GM18907 (cell line): Measurements from ENCODE around the gene ERCC4.
A peak's percentile ranks its signal among the peaks of the same experiment; 100 is the strongest.
"Not testable (repeated sequence)": the region's sequence is repeated elsewhere in the genome, so short reads cannot be mapped to it uniquely, and the experiment has no call there.

Experiments
- ATAC-seq: cut with Tn5 transposase; IDR thresholded peaks from one replicate; pipeline ENCODE4 v1.9.1; 2021; ENCODE audit warnings: mild to moderate bottlenecking, moderate library complexity; ENCODE audit not compliant: unreplicated experiment

Gene ERCC4

DNA sequence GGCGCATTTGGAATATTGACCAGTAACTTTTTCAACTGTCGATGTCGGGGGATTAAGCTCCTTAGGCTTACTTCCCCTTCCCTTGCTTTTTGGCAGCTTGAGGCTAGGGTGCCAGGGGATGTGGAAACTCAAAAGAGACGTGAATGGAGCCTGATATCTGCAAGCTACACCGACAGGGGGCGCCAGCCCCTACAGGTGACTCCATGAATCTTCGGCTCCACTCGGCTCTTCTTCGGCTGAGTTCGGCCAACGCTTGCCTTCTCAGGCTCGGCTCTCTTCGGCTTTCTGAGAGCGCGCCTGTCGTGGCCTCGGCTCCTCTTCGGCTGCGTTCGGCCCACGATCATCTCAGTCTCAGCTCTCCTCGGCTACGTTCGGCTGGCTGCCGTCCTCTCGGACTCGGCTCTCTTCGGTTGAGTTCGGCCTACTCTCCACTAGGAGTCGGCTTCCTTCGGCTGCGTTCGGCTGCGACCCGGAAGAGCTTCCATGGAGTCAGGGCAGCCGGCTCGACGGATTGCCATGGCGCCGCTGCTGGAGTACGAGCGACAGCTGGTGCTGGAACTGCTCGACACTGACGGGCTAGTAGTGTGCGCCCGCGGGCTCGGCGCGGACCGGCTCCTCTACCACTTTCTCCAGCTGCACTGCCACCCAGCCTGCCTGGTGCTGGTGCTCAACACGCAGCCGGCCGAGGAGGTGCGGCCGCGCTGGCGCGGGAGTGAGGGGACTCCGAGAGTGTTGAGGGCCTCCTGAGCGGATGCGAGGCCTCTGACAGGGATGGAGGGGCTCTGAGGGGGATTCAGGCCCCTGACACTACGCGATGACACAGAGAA lies at the start of gene ERCC4:
TSS of gene ERCC4 (plus strand) at position 472 of the 827 bp plus-strand sequence. CDS start at position 484, 12 bp downstream.
- ATAC-seq, result peak; percentile 97

GRCh38 chr16:13873835-13874438 lies 46.0 kb upstream of the ERCC4 start:
- ATAC-seq, result no peak

- ATAC-seq, result no peak
These were observed 44.2 kb upstream of the ERCC4 start for GRCh38 chr16:13875614-13876284.

- no peak for ATAC-seq
These were observed 36.7 kb upstream of the ERCC4 start for GRCh38 chr16:13883276-13883675.

DNA sequence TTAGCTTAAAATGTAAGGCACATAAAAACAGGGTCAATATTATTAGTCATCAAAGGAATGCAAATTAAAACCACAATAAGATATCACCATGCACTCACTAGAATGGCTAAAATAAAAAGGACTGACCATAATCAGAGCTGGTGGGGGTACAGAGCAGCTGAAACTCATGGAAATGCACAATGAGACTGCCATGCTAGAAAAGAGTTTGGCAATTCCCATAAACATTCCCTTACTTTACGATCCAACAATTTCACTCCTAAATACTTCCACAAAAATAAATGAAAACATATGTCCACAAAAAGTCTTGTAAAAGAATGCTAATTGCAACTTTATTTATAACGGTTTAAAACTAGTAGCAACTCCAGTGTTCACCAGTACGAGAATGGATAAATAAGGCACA lies 36.1 kb upstream of the ERCC4 start:
- no peak for ATAC-seq

DNA sequence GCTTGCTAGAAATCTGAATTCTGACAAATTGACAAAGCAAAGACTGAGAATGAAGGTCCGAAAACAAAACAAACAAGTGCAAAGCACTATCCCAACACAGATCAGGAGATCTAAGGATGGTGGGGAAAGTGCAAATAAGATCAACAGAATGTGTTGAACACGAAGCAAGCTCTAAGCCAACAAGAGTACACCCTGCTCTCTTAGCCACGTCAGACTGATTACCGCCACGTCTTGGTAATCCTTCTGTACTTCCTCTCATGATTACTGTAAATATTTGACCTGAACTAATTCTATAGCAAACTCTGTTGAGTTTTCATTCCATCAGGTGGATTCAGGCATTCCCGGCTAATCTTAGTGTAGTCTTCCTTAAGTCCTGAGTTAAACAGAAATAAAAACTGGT lies 34.3 kb upstream of the ERCC4 start:
- ATAC-seq, result no peak

DNA sequence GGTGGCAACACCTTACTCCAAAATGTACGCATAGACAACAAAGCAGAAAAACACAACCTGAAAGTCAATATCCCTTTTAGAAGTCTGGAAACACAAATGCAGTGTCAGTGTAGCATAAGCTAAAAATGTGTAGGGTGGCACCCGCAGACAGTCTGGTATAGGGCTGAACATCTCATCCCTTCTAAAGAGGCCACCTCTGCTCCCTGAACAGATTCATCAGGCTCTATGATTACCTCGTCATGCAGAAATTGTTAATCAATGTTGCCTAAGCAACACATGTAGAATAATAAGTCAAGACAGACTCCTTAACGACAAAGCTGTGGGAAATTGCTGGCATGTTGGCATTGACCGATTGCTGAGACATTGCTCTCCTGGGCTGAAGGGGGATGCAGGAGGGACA lies 33.3 kb upstream of the ERCC4 start:
- ATAC-seq, result no peak

GRCh38 chr16:13889323-13889722 lies 30.6 kb upstream of the ERCC4 start:
- ATAC-seq, result not testable (repeated sequence)

DNA sequence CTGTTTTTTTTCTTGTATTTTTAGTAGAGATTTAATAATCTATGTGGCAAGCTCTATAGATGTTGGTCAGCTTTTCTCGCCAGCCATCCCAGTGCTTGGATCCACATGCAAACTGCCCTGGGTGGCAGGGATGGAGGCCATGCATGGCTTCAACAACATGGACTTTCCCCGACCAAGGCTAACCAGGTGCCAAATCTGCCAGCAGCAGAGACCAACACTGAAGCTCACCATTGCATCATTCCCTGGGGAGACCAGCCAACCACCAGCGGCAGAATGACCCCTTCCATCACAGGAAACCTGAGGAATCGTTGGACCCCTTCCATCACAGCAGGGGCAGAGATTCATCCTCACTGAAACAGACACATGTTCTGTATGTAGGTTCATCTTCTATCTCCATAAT lies 27.7 kb upstream of the ERCC4 start:
- no peak for ATAC-seq

- no peak for ATAC-seq
These were observed 24.4 kb upstream of the ERCC4 start for GRCh38 chr16:13895516-13895915.

DNA sequence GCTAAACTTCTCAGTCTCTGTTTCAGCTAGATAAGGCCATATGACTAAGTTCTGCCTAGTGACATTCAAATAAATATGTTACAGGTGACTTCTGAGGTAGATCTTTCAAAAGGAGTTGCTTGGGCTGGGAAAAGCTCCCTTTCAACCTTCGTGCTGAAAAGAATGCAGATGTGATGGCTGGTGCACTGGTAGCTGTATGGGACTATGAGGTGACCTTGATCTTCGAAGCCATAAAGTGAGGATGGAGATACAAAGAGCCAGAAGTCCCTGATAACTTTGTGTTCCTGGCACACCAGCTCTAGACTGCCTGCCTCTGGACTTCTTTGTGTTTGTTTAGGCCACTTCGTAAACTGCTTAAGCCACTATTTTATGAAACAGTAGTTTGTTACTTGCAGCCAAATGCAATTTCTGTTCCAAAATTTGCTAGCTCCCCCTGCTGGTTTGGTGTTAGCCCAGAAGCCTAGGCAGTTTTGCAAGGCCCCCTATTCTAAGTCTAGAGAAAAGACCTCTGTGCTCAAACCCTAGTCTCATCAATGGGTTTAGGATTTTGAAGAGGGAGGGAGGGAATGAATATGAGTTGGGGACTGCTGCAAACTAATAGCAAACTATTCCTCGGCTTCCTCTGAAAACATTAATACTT lies 23.3 kb upstream of the ERCC4 start:
- no peak for ATAC-seq

DNA sequence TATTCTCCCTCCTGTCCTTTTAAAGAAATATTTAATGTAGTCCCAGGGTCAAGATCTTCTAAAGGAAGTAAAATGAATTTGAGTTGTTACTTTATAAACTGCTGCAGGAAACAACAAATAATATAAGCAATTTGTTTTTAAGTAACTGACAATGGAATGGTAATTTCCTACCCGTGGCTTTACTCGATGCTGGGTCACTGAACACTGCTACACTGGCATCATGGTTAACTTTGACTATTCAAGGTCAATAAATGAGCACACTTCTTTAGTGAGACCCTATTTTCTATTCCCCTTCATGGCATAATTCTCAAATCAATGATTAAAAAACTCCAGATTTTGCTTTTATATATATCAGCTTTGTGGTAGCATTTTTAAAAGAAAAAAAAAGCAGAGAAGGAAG lies 22.1 kb upstream of the ERCC4 start:
- no peak for ATAC-seq

DNA sequence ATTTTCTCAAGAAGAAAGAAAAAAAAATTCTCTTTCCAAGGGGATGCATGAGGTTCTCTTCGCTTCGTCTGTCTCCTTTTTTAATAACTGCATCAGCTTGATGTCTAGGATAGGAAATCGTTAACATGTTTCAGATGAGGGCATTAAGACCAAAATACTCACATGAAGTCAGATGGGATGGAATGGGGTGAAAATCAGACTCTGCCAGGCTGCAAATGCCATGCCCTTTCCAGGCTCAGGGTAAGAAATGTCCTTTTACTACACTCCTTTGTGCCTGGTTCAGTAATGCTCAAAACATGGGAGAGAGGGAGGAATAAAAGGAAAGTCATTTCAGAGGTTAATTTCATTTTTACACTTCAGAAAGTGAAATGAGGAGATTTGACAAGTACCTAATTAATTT lies 21.7 kb upstream of the ERCC4 start:
- no peak for ATAC-seq

- no peak for ATAC-seq
These were observed 17.9 kb upstream of the ERCC4 start for GRCh38 chr16:13902052-13902451.

- no peak for ATAC-seq
These were observed 17.3 kb upstream of the ERCC4 start for GRCh38 chr16:13902677-13903076.

DNA sequence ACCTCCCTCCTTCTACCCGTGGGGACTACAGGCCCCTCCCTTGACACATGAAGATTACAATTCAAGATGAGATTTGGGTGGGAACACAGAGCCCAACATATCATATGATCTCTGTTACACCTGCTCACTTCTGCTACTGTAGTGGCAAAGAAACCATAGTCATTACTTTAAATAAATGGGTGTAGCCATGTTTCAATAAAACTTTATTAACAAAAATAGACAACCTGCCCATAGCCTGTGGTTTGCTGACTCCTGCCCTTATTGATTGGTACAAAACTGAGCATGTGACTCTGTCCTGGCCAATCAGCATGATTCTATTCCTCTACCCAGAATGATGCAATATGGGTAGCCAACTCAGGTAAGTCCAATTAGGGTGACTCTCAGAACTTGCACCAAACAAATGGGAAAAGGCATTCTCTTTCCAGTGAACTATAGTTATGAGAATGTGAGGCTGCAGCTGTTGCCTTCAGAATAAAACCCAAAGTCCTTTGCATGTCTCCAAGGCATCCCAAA lies 15.7 kb upstream of the ERCC4 start:
- ATAC-seq, result no peak

DNA sequence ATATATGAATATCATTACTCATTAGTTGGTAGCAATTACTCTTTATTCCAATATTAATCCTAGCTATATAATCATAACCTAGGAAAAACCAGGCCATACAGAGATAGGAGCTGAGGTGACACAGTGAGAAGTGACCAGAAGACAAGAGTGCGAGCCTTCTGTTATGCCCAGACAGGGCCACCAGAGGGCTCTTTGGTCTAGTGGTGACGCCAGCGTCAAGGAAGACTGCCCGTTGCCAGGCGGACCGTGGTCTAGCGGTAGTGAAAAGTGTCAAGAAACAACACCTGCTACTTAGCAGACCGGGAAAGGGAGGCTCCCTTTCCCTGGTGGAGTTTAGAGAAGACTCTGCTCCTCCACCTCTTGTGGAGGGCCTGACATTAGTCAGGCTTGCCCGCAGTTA lies 15.1 kb upstream of the ERCC4 start:
- not testable (repeated sequence) for ATAC-seq

DNA sequence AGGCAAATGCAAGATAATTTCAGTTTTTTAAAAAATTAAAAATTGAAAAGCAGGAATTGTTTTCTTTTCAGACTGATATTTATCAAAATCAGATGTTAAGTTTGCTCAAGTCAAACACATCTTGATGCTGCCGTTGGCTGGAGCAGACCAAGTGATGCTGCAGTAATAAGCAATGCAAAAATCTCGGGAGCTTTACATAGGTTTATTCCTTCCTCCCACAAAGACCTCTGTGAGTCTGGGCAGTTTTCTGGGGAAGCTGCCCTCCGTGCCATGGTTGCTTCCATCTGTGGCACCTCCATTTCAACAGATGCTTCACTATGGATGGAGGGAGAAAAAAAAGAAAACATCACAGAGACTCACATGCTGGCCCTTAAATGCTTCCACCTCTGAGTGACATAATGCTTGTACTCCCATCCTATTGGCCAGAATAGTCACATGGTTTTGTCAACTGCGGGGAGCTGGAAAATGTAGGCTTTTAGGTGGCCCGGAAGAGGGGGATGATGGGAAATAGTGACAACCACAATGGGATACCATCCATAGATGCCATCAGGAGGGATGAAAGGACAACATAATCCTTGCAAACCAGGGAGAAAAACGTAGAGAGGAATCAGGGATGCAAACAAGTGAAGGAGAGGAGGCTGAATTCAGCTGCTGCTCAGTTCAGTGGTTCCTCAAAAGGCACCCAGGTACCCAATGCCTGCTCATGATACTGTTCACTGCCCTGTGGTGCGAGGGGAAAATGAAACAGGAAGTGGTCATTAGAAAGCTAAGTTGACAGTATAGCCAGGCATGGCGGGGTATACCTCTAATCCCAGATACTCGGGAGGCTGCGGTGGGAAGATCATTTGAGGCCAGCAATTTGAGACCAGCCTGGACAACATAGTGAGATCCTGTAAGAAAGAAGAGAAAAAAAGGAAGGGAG lies 13.5 kb upstream of the ERCC4 start:
- ATAC-seq, result no peak

- no peak for ATAC-seq
These were observed 12.5 kb upstream of the ERCC4 start for GRCh38 chr16:13907431-13907830.

- no peak for ATAC-seq
These were observed 10.9 kb upstream of the ERCC4 start for GRCh38 chr16:13909069-13909468.
